Urinary bladder (tissue), 4 donors: Measurements from ENCODE around the gene DVL1. TPM values are rescaled to one million over a fixed set of nuclear protein-coding genes. Genes with fewer than 3 reads are reported as not detected.
"Not testable (repeated sequence)": the region's sequence is repeated elsewhere in the genome, so short reads cannot be mapped to it uniquely, and the experiment has no call there.

ENCODE experiments used
- DNase-seq: peaks from one replicate; pipeline ENCODE4 v3.0.0-alpha.2; 2015; ENCODE audit errors: extremely low spot score
- H3K27ac ChIP-seq: one replicate; pipeline ENCODE4 v1.5.1; 2013; ENCODE audit warnings: low read depth, mild to moderate bottlenecking, moderate library complexity
- H3K36me3 ChIP-seq: one replicate; pipeline ENCODE4 v1.6.1; 2013; ENCODE audit warnings: mild to moderate bottlenecking, moderate library complexity; ENCODE audit not compliant: insufficient read depth
- H3K4me1 ChIP-seq: one replicate; pipeline ENCODE4 v1.6.1; 2013; ENCODE audit warnings: mild to moderate bottlenecking, moderate library complexity; ENCODE audit not compliant: insufficient read depth
- H3K4me3 ChIP-seq: one replicate; pipeline ENCODE4 v1.5.1; 2013; ENCODE audit warnings: low read depth, low read length
- WGBS: extraction: QIAGEN DNeasy Blood & Tissue Kit; methylation state at CpG from one replicate; pipeline ENCODE4 v1.1.7; 2013; 5-methylcytosine and 5-hydroxymethylcytosine counted together
- polyA plus RNA-seq: library from polyadenylated mRNA; stranded (reverse); fragments of 200-250 nt; gene quantifications from one replicate; pipeline ENCODE4 v1.2.3, GENCODE V29; 2013
- total RNA-seq: library from RNA; depleted of rRNA; stranded (reverse); fragments of >200 nt; gene quantifications from one replicate; pipeline ENCODE4 v1.2.3, GENCODE V29; 2014
- donor health status: healthy with polysubstance abuse.
- donor health status: healthy.

The DVL1 gene
- total and polyA plus RNA-seq, 2 donors, result 26.4 to 69.0 TPM

- Histone ChIP-seq H3K36me3 (peaks cover 5% of the 10 kb centered on the region), H3K27ac (peak overlapping the region; percentile 88), H3K4me3 (peak overlapping the region; percentile 82), H3K4me1 (no peaks in the 10 kb centered on the region)
- 62% methylated on average over 16 of the region's 16 CpGs for WGBS
- no peak for DNase-seq
Measured at GRCh38 chr1:1325288-1326074, 23.7 kb downstream of the DVL1 start.

GRCh38 chr1:1324524-1325287 is 24.5 kb downstream of the DVL1 start, which contains the start of the genes CPTP and INTS11:
TSS of gene CPTP (plus strand) at chr1:1324802. CDS start at chr1:1326911, 2,109 bp downstream.
TSS of gene INTS11 (minus strand) at chr1:1324660. CDS start at chr1:1324608, 52 bp downstream.
- peak; percentile 49 for DNase-seq
- Histone ChIP-seq H3K4me3 (peak within 1 kb of the TSS; percentile 82), H3K27ac (peak within 1 kb of the TSS; percentile 88), H3K4me1 (no peaks in the 10 kb centered on the region), H3K36me3 (peaks cover 5% of the 10 kb centered on the region)
- 2% methylated on average over 84 of the region's 84 CpGs for WGBS

GRCh38 chr1:1324084-1324523 is 25.1 kb downstream of the DVL1 start:
- peak overlapping the region; percentile 82 for H3K4me3 ChIP-seq
- H3K4me1 ChIP-seq, result no peaks in the 10 kb centered on the region
- H3K36me3 ChIP-seq, result peaks cover 5% of the 10 kb centered on the region
- DNase-seq, result no peak
- under 1% methylated on average over 41 of the region's 41 CpGs for WGBS
- peak overlapping the region; percentile 74 for H3K27ac ChIP-seq

GRCh38 chr1:1322952-1323351 is 26.3 kb downstream of the DVL1 start:
- H3K36me3 ChIP-seq, result peaks cover 2% of the 10 kb centered on the region
- 87% methylated on average over 10 of the region's 10 CpGs for WGBS
- no peak overlapping the region for H3K4me3 ChIP-seq
- DNase-seq, result no peak
- peaks cover 2% of the 10 kb centered on the region for H3K4me1 ChIP-seq
- no peak overlapping the region for H3K27ac ChIP-seq

GRCh38 chr1:1322418-1322817 is 26.8 kb downstream of the DVL1 start:
- peaks cover 2% of the 10 kb centered on the region for H3K4me1 ChIP-seq
- no peak for DNase-seq
- H3K4me3 ChIP-seq, result no peak overlapping the region
- WGBS, result 82% methylated on average over 14 of the region's 14 CpGs
- no peaks in the 10 kb centered on the region for H3K36me3 ChIP-seq
- H3K27ac ChIP-seq, result no peak overlapping the region

- Histone ChIP-seq H3K36me3 (no peaks in the 10 kb centered on the region), H3K4me1 (peaks cover 2% of the 10 kb centered on the region), H3K4me3 (no peak overlapping the region), H3K27ac (no peak overlapping the region)
- no peak for DNase-seq
- 89% methylated on average over 8 of the region's 8 CpGs for WGBS
Measured at GRCh38 chr1:1321477-1321876, 27.7 kb downstream of the DVL1 start.

- Histone ChIP-seq H3K36me3 (no peaks in the 10 kb centered on the region), H3K4me1 (peaks cover 2% of the 10 kb centered on the region), H3K27ac (no peak overlapping the region), H3K4me3 (no peak overlapping the region)
- DNase-seq, result no peak
- WGBS, result 72% methylated on average over 23 of the region's 23 CpGs
Measured at GRCh38 chr1:1320666-1321448, 28.4 kb downstream of the DVL1 start.

GRCh38 chr1:1319646-1319941 is 29.6 kb downstream of the DVL1 start:
- no peaks in the 10 kb centered on the region for H3K36me3 ChIP-seq
- no peak for DNase-seq
- H3K4me1 ChIP-seq, result peaks cover 2% of the 10 kb centered on the region
- WGBS, result 87% methylated on average over 13 of the region's 13 CpGs
- no peak overlapping the region for H3K27ac ChIP-seq
- no peak overlapping the region for H3K4me3 ChIP-seq

- Histone ChIP-seq H3K4me3 (no peak overlapping the region), H3K36me3 (peaks cover 2% of the 10 kb centered on the region), H3K27ac (peak overlapping the region; percentile 67), H3K4me1 (peaks cover 2% of the 10 kb centered on the region)
- DNase-seq, result no peak
- 91% methylated on average over 36 of the region's 36 CpGs for WGBS
Measured at GRCh38 chr1:1318777-1319645, 30.2 kb downstream of the DVL1 start.

- Histone ChIP-seq H3K4me1 (peaks cover 2% of the 10 kb centered on the region), H3K27ac (no peak overlapping the region), H3K36me3 (peaks cover 2% of the 10 kb centered on the region), H3K4me3 (no peak overlapping the region)
- DNase-seq, result peak; percentile 61
- 40% methylated on average over 9 of the region's 9 CpGs for WGBS
Measured at GRCh38 chr1:1318131-1318652, 31.0 kb downstream of the DVL1 start.

- Histone ChIP-seq H3K36me3 (peaks cover 5% of the 10 kb centered on the region), H3K4me1 (peaks cover 2% of the 10 kb centered on the region), H3K27ac (no peak overlapping the region), H3K4me3 (no peak overlapping the region)
- no peak for DNase-seq
- WGBS, result 87% methylated on average over 6 of the region's 6 CpGs
Measured at GRCh38 chr1:1317420-1317819, 31.8 kb downstream of the DVL1 start.

GRCh38 chr1:1316199-1316598 is 33.0 kb downstream of the DVL1 start:
- H3K4me3 ChIP-seq, H3K27ac ChIP-seq, H3K36me3 ChIP-seq, H3K4me1 ChIP-seq, DNase-seq: not testable (repeated sequence)
- WGBS, result 91% methylated on average over 8 of the region's 8 CpGs
